ENCODE data around the gene PPP6R1.

- TF ChIP-seq, protein P1, sequence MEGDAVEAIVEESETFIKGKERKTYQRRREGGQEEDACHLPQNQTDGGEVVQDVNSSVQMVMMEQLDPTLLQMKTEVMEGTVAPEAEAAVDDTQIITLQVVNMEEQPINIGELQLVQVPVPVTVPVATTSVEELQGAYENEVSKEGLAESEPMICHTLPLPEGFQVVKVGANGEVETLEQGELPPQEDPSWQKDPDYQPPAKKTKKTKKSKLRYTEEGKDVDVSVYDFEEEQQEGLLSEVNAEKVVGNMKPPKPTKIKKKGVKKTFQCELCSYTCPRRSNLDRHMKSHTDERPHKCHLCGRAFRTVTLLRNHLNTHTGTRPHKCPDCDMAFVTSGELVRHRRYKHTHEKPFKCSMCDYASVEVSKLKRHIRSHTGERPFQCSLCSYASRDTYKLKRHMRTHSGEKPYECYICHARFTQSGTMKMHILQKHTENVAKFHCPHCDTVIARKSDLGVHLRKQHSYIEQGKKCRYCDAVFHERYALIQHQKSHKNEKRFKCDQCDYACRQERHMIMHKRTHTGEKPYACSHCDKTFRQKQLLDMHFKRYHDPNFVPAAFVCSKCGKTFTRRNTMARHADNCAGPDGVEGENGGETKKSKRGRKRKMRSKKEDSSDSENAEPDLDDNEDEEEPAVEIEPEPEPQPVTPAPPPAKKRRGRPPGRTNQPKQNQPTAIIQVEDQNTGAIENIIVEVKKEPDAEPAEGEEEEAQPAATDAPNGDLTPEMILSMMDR (IDR thresholded peaks at IDR 0.05): no peak
- TF ChIP-seq POLR2AphosphoS5 (IDR thresholded peaks at IDR 0.05; ENCODE audit: low read depth, low read length) (no peak), SIN3A (IDR thresholded peaks at IDR 0.05; ENCODE audit: borderline replicate concordance, insufficient read depth, low read depth, low read length) (no peak)
Measured at GRCh38 chr19:55229145-55229788, 29.6 kb downstream of the PPP6R1 start.

Measured in Panc1 (cell line).